ENCODE data around the gene RAPSN.

GRCh38 chr11:47485107-47485506, 36.2 kb upstream of the RAPSN start:
- TF ChIP-seq CTCF (IDR thresholded peaks at IDR 0.05) (no peak), POLR2A (IDR thresholded peaks at IDR 0.05) (no peak)

Data from body of pancreas (tissue), 4 donors.